Measurements from ENCODE around the gene ACE. TPM values are rescaled to one million over a fixed set of nuclear protein-coding genes. Genes with fewer than 3 reads are reported as not detected.

ACE gene
- total RNA-seq, 1 experiment from 2014 or later = 4.5 TPM

GRCh38 chr17:63534816-63535455 is 58.1 kb downstream of the ACE start:
- no peaks in the 10 kb centered on the region for H3K9me3 ChIP-seq (ENCODE audit: control insufficient read depth, insufficient read depth, low read depth, low read length)
- DNase-seq (ENCODE audit: low read depth, low spot score) (no peak), ATAC-seq (no peak)
- no peak overlapping the region for H3K4me3 ChIP-seq (ENCODE audit: low read depth in 2 of 2, low read length in 2 of 2)
- TF ChIP-seq CTCF (IDR thresholded peaks at IDR 0.05) = no peak
- no peak for TF ChIP-seq TCF7L2 (IDR thresholded peaks at IDR 0.05; ENCODE audit: low read depth, low read length)
- TF ChIP-seq REST (IDR thresholded peaks at IDR 0.05; ENCODE audit: insufficient read depth in 1 of 2, low read depth in 2 of 2, low read length in 1 of 2) = no peak
- H3K27ac ChIP-seq (ENCODE audit: low read length) = no peak overlapping the region
- intact Hi-C loops (cut with micrococcal nuclease; ENCODE audit: unreplicated experiment) = no loop called here
- H3K27me3 ChIP-seq (ENCODE audit: control insufficient read depth, insufficient read depth, low read length) = no peaks in the 10 kb centered on the region
- H3K36me3 ChIP-seq (ENCODE audit: control insufficient read depth, insufficient read depth, low read length) = no peaks in the 10 kb centered on the region
- POLR2A ChIA-PET = no interaction called here
- BruUV-seq (replicated peaks) = no TSS peak
- in situ Hi-C loops (cut with HindIII; ENCODE audit: low pct_unique_long_range_greater_than_20kb, low sequenced_read_pairs) = no loop called here
- CTCF ChIA-PET = no interaction called here
- H3K4me1 ChIP-seq (ENCODE audit: control insufficient read depth, insufficient read depth, low read length) = no peaks in the 10 kb centered on the region

GRCh38 chr17:63535640-63536039 is 58.8 kb downstream of the ACE start:
- POLR2A ChIA-PET = no interaction called here
- H3K27me3 ChIP-seq (ENCODE audit: control insufficient read depth, insufficient read depth, low read length) = no peaks in the 10 kb centered on the region
- intact Hi-C loops (cut with micrococcal nuclease; ENCODE audit: unreplicated experiment) (no loop called here), in situ Hi-C loops (cut with HindIII; ENCODE audit: low pct_unique_long_range_greater_than_20kb, low sequenced_read_pairs) (no loop called here)
- H3K36me3 ChIP-seq (ENCODE audit: control insufficient read depth, insufficient read depth, low read length) = no peaks in the 10 kb centered on the region
- DNase-seq (ENCODE audit: low read depth, low spot score) (no peak), ATAC-seq (no peak)
- CTCF ChIA-PET = no interaction called here
- TF ChIP-seq POLR2AphosphoS5 (IDR thresholded peaks at IDR 0.05; ENCODE audit: low read depth, low read length) = no peak
- TF ChIP-seq SIN3A (IDR thresholded peaks at IDR 0.05; ENCODE audit: borderline replicate concordance, insufficient read depth, low read depth, low read length) = no peak
- no peak for TF ChIP-seq REST (IDR thresholded peaks at IDR 0.05; ENCODE audit: insufficient read depth in 1 of 2, low read depth in 2 of 2, low read length in 1 of 2)
- no peak for TF ChIP-seq TCF7L2 (IDR thresholded peaks at IDR 0.05; ENCODE audit: low read depth, low read length)
- no peak for TF ChIP-seq CTCF (IDR thresholded peaks at IDR 0.05)
- no TSS peak for BruUV-seq (replicated peaks)
- no peak overlapping the region for H3K4me3 ChIP-seq (ENCODE audit: low read depth in 2 of 2, low read length in 2 of 2)
- H3K27ac ChIP-seq (ENCODE audit: low read length) = no peak overlapping the region
- H3K9me3 ChIP-seq (ENCODE audit: control insufficient read depth, insufficient read depth, low read depth, low read length) = no peaks in the 10 kb centered on the region
- H3K4me1 ChIP-seq (ENCODE audit: control insufficient read depth, insufficient read depth, low read length) = no peaks in the 10 kb centered on the region
